ENCODE data around the gene CELSR1. TPM values are rescaled to one million over a fixed set of nuclear protein-coding genes. Genes with fewer than 3 reads are reported as not detected.
A peak's percentile ranks its signal among the peaks of the same experiment; 100 is the strongest.

Gene CELSR1
- polyA plus RNA-seq, 2 donors, result 19.8 to 34.8 TPM

DNA sequence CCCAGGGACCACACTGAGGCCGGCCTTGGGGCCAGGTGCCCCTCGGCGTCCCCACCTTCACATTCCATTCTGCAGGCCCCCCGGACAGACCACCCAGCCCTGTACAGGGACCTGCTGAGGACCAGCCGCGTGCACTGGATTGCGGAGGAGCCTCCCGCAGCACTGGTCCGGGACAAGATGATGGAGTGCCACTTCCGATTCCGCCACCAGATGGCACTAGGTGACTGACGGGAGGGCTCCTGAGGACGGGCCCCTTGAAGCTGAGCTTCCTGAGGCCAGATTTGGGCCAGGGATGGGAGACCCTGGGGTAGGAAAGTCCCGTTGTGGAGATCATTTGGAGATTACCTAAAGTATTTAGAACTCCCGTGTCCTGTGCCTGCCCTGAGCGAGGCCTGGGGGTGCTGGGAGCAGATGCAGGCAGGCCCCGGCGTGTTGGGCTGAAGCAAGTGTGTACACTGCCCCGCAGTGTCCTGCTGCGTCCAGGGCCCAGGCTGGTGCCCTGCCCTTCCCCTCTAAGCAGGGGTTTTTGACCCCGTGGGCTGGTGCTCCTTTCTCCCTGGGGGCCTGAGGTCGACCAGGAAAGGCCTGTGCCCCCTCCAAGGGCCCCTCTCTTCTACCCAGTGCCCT lies 181.9 kb downstream of the CELSR1 start:
- Histone ChIP-seq H3K4me3 (ENCODE audit: low read depth in 1 of 2, low read length in 2 of 2) (no peak overlapping the region), H3K36me3 (ENCODE audit: control insufficient read depth in 2 of 2, insufficient read depth in 2 of 2, low read length in 1 of 2) (peaks cover 10 to 79% of the 10 kb centered on the region in 2 donors), H3K27ac (ENCODE audit: low read depth in 2 of 2, low read length in 1 of 2) (peak overlapping the region in 1 of 2 donors; percentile 27), H3K4me1 (ENCODE audit: control insufficient read depth in 2 of 2, insufficient read depth in 2 of 2, low read length in 1 of 2) (peaks cover 0 to 19% of the 10 kb centered on the region in 2 donors), H3K27me3 (ENCODE audit: control insufficient read depth in 1 of 2, insufficient read depth in 2 of 2, low read length in 2 of 2) (no peaks in the 10 kb centered on the region), H3K9me3 (ENCODE audit: control insufficient read depth in 2 of 2, insufficient read depth in 1 of 2, low read depth in 1 of 2, low read length in 1 of 2) (no peaks in the 10 kb centered on the region)
- 39 to 45% methylated on average over 22 of the region's 22 CpGs for WGBS, 2 donors

DNA sequence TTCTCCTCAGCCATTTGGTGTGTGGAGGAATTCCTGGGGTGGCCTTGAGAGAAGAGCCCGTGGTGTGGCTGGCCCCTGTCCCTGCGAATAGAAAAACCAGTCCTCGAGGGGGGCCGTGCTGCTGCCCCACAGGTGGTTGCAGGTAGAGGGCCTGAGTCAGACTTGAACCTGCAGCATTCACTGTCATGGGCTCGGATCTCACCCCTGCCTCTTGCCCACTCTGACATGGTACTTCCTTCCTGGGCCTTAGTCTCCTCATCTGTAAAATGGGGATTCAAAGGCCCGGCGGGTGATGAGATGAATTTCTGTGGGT lies 182.5 kb downstream of the CELSR1 start:
- 74 to 77% methylated on average over 7 of the region's 7 CpGs for WGBS, 2 donors

DNA sequence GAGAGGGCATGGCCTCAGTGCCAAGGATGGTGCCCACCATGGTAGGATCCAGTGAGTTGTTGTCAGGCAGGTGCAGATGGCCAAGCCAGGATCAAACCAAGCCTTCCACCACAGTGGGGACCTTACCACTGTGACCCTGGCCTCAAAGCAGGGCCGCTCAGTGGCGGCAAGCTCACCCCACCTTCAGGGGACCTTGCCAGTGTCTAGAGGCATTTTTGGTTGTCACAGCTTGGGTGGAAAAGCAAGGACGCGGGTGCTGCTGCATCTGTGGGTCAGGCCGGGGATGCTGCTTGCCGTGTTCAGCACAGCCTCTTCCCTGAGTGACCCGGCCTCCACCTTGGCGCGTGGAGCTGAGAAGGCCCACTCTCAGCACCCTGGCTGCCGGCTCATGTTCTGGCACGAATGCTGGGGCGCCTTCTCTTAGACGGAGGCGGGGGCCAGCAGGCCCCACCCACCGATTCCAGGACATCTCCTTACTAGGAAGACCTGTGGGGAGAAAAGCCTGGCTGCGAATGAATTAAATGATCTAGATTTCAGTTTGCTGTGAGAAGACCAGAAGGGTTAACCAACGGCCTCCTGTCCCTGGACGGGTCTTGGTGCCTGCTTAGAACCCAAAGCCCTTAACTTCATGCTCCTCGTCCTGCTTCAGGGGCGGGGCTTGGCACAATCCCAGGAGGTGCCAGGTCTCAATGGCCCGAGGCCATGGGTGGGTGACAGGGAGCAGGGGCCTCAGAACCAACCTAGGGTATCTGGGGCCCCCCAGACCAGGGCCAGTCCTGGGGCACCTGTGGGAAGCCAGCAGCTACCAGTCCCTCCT lies 183.0 kb downstream of the CELSR1 start:
- Histone ChIP-seq H3K27ac (ENCODE audit: low read depth in 2 of 2, low read length in 1 of 2) (no peak overlapping the region), H3K9me3 (ENCODE audit: control insufficient read depth in 2 of 2, insufficient read depth in 1 of 2, low read depth in 1 of 2, low read length in 1 of 2) (no peaks in the 10 kb centered on the region), H3K4me3 (ENCODE audit: low read depth in 1 of 2, low read length in 2 of 2) (no peak overlapping the region), H3K4me1 (ENCODE audit: control insufficient read depth in 2 of 2, insufficient read depth in 2 of 2, low read length in 1 of 2) (peaks cover 0 to 19% of the 10 kb centered on the region in 2 donors), H3K36me3 (ENCODE audit: control insufficient read depth in 2 of 2, insufficient read depth in 2 of 2, low read length in 1 of 2) (peaks cover 14 to 79% of the 10 kb centered on the region in 2 donors), H3K27me3 (ENCODE audit: control insufficient read depth in 1 of 2, insufficient read depth in 2 of 2, low read length in 2 of 2) (no peaks in the 10 kb centered on the region)
- WGBS, 2 donors, result 71 to 76% methylated on average over 21 of the region's 21 CpGs

More for the DNA sequence above, 182.5 kb downstream of the CELSR1 start:
- Histone ChIP-seq H3K9me3 (ENCODE audit: control insufficient read depth in 2 of 2, insufficient read depth in 1 of 2, low read depth in 1 of 2, low read length in 1 of 2) (no peaks in the 10 kb centered on the region), H3K4me3 (ENCODE audit: low read depth in 1 of 2, low read length in 2 of 2) (no peak overlapping the region), H3K27ac (ENCODE audit: low read depth in 2 of 2, low read length in 1 of 2) (no peak overlapping the region), H3K27me3 (ENCODE audit: control insufficient read depth in 1 of 2, insufficient read depth in 2 of 2, low read length in 2 of 2) (no peaks in the 10 kb centered on the region), H3K4me1 (ENCODE audit: control insufficient read depth in 2 of 2, insufficient read depth in 2 of 2, low read length in 1 of 2) (peaks cover 0 to 19% of the 10 kb centered on the region in 2 donors), H3K36me3 (ENCODE audit: control insufficient read depth in 2 of 2, insufficient read depth in 2 of 2, low read length in 1 of 2) (peaks cover 14 to 80% of the 10 kb centered on the region in 2 donors)

DNA sequence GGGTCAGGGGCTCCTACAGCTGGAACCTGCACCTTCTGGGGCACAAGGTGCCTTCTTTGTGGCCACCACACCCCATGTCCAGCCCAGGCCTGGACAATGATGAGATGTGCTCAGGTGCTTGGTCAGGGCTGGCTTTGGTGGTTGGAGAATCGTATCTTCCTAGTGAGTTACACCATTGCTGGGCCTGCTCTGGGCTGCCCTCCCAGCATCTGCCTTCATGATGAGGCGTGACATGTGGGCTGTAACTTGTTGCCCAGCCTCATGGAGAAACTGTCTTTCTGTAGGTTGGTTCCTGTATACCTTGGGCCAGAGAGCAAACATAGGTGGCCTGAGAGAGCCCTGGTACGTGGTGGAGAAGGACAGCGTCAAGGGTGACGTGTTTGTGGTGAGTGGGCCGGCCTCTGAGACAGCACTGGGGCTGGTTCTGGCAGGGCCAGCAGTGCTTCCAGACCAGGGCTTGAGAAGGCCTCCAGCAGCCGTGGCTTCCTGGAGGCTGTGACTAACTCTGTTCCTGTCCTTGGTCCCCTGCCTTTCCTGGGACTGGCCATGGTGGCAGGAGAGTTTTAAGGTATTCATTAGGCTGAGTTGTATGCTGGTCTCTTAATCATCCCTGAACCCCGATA lies 183.8 kb downstream of the CELSR1 start:
- peaks cover 14 to 76% of the 10 kb centered on the region in 2 donors for H3K36me3 ChIP-seq (ENCODE audit: control insufficient read depth in 2 of 2, insufficient read depth in 2 of 2, low read length in 1 of 2)
- H3K9me3 ChIP-seq (ENCODE audit: control insufficient read depth in 2 of 2, insufficient read depth in 1 of 2, low read depth in 1 of 2, low read length in 1 of 2), result no peaks in the 10 kb centered on the region
- H3K27me3 ChIP-seq (ENCODE audit: control insufficient read depth in 1 of 2, insufficient read depth in 2 of 2, low read length in 2 of 2), result no peaks in the 10 kb centered on the region
- H3K27ac ChIP-seq (ENCODE audit: low read depth in 2 of 2, low read length in 1 of 2), result peak overlapping the region; percentile 22 to 35
- 79% methylated on average over 8 of the region's 8 CpGs for WGBS, 2 donors
- H3K4me3 ChIP-seq (ENCODE audit: low read depth in 1 of 2, low read length in 2 of 2), result no peak overlapping the region
- peaks cover 0 to 19% of the 10 kb centered on the region in 2 donors for H3K4me1 ChIP-seq (ENCODE audit: control insufficient read depth in 2 of 2, insufficient read depth in 2 of 2, low read length in 1 of 2)

DNA sequence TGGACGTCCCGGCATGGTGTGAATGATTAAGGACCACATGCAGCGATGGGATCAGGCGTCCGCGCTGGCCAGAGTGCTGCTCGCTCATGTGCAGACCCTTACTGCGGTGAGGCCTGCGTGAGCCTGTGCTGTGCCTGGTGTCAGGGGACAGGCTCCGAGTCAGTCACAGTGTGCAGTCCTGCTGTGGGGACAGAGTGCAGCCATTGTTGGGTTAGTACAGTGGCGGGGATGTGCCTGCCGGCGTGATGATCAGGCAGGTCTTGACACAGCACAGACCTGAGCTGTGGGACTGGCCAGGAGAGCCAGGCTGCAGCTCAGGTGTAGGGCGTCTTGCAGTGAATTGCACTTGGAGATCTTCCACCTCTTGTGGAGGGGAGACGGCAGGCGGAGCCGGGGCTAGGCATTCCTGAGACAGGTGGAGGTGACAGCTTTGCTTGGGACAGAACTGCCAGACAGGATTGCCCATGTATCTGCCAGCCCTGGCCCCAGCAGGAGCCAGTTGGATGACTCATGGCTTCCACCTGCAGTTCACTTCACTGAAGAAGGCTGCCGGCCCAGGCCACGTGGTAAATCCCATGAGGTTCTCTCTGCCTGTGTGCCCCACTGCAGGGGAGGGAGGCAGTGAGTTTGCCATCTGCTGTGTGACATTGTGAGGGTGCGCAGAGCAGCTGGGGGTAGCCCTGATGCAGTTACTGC lies 184.6 kb downstream of the CELSR1 start:
- no peak overlapping the region for H3K4me3 ChIP-seq (ENCODE audit: low read depth in 1 of 2, low read length in 2 of 2)
- H3K27ac ChIP-seq (ENCODE audit: low read depth in 2 of 2, low read length in 1 of 2), result peak overlapping the region; percentile 35 to 56
- H3K27me3 ChIP-seq (ENCODE audit: control insufficient read depth in 1 of 2, insufficient read depth in 2 of 2, low read length in 2 of 2), result no peaks in the 10 kb centered on the region
- peaks cover 0 to 19% of the 10 kb centered on the region in 2 donors for H3K4me1 ChIP-seq (ENCODE audit: control insufficient read depth in 2 of 2, insufficient read depth in 2 of 2, low read length in 1 of 2)
- peaks cover 20 to 78% of the 10 kb centered on the region in 2 donors for H3K36me3 ChIP-seq (ENCODE audit: control insufficient read depth in 2 of 2, insufficient read depth in 2 of 2, low read length in 1 of 2)
- H3K9me3 ChIP-seq (ENCODE audit: control insufficient read depth in 2 of 2, insufficient read depth in 1 of 2, low read depth in 1 of 2, low read length in 1 of 2), result no peaks in the 10 kb centered on the region
- 54 to 66% methylated on average over 20 of the region's 20 CpGs for WGBS, 2 donors

DNA sequence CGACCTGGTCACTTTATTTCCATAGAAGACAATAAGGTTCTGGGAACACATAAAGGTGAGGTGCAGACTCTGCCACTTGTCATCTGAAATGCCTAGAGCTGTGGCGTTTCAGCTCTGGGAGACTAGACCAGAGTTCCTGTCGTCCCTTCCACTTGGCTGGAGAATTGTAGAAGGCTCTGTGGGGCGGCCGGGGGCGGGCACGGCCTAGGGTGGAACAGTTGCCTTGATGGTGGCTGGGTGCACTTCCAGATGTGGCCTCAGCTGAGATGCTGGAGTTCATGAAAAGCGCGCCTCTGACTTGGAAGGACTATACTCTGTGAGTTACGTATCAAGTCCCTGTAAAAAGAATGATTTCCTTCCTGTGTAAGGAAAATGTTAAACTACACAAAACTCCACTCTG lies 185.1 kb downstream of the CELSR1 start:
- H3K36me3 ChIP-seq (ENCODE audit: control insufficient read depth in 2 of 2, insufficient read depth in 2 of 2, low read length in 1 of 2), result peaks cover 20 to 79% of the 10 kb centered on the region in 2 donors
- H3K4me3 ChIP-seq (ENCODE audit: low read depth in 1 of 2, low read length in 2 of 2), result no peak overlapping the region
- no peaks in the 10 kb centered on the region for H3K27me3 ChIP-seq (ENCODE audit: control insufficient read depth in 1 of 2, insufficient read depth in 2 of 2, low read length in 2 of 2)
- 77% methylated on average over 10 of the region's 10 CpGs for WGBS, 2 donors
- H3K9me3 ChIP-seq (ENCODE audit: control insufficient read depth in 2 of 2, insufficient read depth in 1 of 2, low read depth in 1 of 2, low read length in 1 of 2), result no peaks in the 10 kb centered on the region
- H3K4me1 ChIP-seq (ENCODE audit: control insufficient read depth in 2 of 2, insufficient read depth in 2 of 2, low read length in 1 of 2), result peaks cover 0 to 19% of the 10 kb centered on the region in 2 donors
- H3K27ac ChIP-seq (ENCODE audit: low read depth in 2 of 2, low read length in 1 of 2), result no peak overlapping the region

DNA sequence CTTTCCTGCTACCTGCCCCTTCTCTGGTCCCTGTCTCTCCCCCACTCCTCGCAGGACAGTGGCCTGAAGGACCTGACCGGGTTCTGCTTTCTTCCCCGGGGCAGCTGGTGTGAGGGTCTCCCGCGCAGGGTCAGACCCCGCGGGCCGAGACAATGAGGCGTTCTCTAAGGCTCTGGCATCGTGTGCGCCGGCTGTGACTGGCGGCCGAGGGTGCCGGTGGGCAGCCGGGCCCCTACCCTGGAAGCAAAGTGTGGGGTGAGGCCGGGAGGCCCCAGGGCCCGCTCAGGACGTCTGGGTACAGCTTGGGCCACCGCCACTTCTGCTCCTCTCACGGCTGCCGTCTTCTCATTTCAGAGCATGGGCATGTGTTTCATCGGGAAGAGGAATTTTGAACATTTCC lies 185.7 kb downstream of the CELSR1 start:
- peaks cover 0 to 19% of the 10 kb centered on the region in 2 donors for H3K4me1 ChIP-seq (ENCODE audit: control insufficient read depth in 2 of 2, insufficient read depth in 2 of 2, low read length in 1 of 2)
- 88 to 91% methylated on average over 23 of the region's 23 CpGs for WGBS, 2 donors
- H3K27me3 ChIP-seq (ENCODE audit: control insufficient read depth in 1 of 2, insufficient read depth in 2 of 2, low read length in 2 of 2), result no peaks in the 10 kb centered on the region
- no peak overlapping the region for H3K4me3 ChIP-seq (ENCODE audit: low read depth in 1 of 2, low read length in 2 of 2)
- no peak overlapping the region for H3K27ac ChIP-seq (ENCODE audit: low read depth in 2 of 2, low read length in 1 of 2)
- peaks cover 20 to 76% of the 10 kb centered on the region in 2 donors for H3K36me3 ChIP-seq (ENCODE audit: control insufficient read depth in 2 of 2, insufficient read depth in 2 of 2, low read length in 1 of 2)
- H3K9me3 ChIP-seq (ENCODE audit: control insufficient read depth in 2 of 2, insufficient read depth in 1 of 2, low read depth in 1 of 2, low read length in 1 of 2), result no peaks in the 10 kb centered on the region

DNA sequence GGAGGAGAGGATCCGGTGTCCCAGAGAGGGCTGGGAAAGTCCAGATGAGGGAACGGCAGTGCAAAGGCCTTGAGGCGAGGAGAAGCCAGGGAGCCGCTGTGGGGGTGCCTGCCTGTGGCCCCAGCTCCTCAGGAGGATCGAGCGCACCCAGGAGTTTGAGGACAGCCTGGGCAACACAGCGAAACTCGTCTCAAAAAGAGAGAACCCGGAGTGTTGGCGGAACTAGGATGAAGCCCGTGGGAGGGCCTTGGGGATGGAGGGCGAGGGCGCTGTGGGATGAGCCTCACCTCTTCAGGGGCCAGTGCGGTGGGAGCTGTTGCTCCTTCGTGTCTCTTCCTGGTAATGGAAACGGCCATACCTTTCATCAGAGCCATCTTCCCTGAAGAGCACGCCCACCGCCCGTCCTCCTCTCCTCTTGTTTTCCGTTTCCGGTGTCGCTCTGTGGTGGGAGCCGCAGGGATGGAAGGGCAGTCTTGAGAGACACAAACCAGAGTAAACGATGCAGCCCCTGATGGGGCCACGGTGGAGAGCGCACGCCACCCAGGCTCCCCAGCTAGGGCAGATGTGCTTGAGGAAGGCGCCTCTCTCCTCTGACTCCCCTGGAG lies 186.2 kb downstream of the CELSR1 start:
- Histone ChIP-seq H3K4me1 (ENCODE audit: control insufficient read depth in 2 of 2, insufficient read depth in 2 of 2, low read length in 1 of 2) (peaks cover 0 to 19% of the 10 kb centered on the region in 2 donors), H3K27ac (ENCODE audit: low read depth in 2 of 2, low read length in 1 of 2) (no peak overlapping the region), H3K4me3 (ENCODE audit: low read depth in 1 of 2, low read length in 2 of 2) (no peak overlapping the region), H3K9me3 (ENCODE audit: control insufficient read depth in 2 of 2, insufficient read depth in 1 of 2, low read depth in 1 of 2, low read length in 1 of 2) (no peaks in the 10 kb centered on the region), H3K27me3 (ENCODE audit: control insufficient read depth in 1 of 2, insufficient read depth in 2 of 2, low read length in 2 of 2) (no peaks in the 10 kb centered on the region), H3K36me3 (ENCODE audit: control insufficient read depth in 2 of 2, insufficient read depth in 2 of 2, low read length in 1 of 2) (peaks cover 24 to 75% of the 10 kb centered on the region in 2 donors)
- WGBS, 2 donors, result 86 to 93% methylated on average over 28 of the region's 28 CpGs

DNA sequence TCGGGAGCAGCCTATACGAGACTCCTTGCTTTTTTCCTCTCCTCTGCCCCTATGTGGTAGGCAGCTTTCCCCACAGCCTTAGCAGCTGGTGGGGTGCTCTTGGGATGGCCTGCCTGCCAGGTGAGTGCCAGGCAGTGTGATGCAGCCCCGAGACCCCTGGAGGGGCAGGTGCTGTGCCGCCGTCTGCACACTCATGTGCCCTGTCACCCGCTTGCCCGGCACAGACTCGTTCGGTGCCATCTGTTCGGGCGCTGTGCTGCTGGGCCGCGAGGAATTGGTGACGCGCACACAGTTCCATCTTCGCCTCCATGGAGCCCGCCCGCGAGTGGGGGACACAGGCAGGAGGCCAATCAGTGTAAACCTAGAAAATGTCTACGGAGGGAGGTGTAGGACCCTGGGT lies 186.8 kb downstream of the CELSR1 start:
- Histone ChIP-seq H3K9me3 (ENCODE audit: control insufficient read depth in 2 of 2, insufficient read depth in 1 of 2, low read depth in 1 of 2, low read length in 1 of 2) (no peaks in the 10 kb centered on the region), H3K4me1 (ENCODE audit: control insufficient read depth in 2 of 2, insufficient read depth in 2 of 2, low read length in 1 of 2) (peaks cover 0 to 16% of the 10 kb centered on the region in 2 donors), H3K36me3 (ENCODE audit: control insufficient read depth in 2 of 2, insufficient read depth in 2 of 2, low read length in 1 of 2) (peaks cover 24 to 69% of the 10 kb centered on the region in 2 donors), H3K27me3 (ENCODE audit: control insufficient read depth in 1 of 2, insufficient read depth in 2 of 2, low read length in 2 of 2) (no peaks in the 10 kb centered on the region), H3K4me3 (ENCODE audit: low read depth in 1 of 2, low read length in 2 of 2) (no peak overlapping the region), H3K27ac (ENCODE audit: low read depth in 2 of 2, low read length in 1 of 2) (no peak overlapping the region)
- 95% methylated on average over 20 of the region's 20 CpGs for WGBS, 2 donors

Measured in esophagus (tissue), 2 donors.